HG03520 (cell line): ENCODE measurements around the gene FIGN.

Experiments
- ATAC-seq: cut with Tn5 transposase; IDR thresholded peaks from one replicate; pipeline ENCODE4 v1.9.1; 2021; ENCODE audit warnings: mild to moderate bottlenecking, moderate library complexity; ENCODE audit not compliant: unreplicated experiment

FIGN gene

GRCh38 chr2:163735685-163736432, at the start of gene FIGN:
FIGN (minus strand) TSS chr2:163736008; CDS start chr2:163734927, 1,081 bp downstream.
- no peak for ATAC-seq

DNA sequence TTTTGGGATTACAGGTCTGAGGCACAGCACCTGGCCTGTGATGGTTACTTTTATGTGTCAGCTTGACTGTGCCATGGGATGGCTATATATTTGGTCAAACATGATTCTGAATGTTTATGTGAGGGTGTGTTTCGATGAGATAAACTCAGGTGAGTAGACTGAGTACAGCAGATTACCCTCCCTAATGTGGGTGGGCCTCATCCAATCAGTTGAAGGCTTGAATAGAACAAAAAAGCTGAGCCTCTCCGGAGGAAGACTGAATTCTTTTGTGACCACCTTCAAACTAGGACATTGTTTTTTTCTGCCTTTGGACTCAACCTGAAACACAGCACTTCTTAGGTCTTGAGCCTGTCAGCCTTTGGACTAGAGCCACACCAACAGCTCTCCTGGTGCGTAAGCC, 49.4 kb upstream of the FIGN start:
- no peak for ATAC-seq

- no peak for ATAC-seq
These were observed 44.3 kb upstream of the FIGN start for GRCh38 chr2:163779970-163780597.

DNA sequence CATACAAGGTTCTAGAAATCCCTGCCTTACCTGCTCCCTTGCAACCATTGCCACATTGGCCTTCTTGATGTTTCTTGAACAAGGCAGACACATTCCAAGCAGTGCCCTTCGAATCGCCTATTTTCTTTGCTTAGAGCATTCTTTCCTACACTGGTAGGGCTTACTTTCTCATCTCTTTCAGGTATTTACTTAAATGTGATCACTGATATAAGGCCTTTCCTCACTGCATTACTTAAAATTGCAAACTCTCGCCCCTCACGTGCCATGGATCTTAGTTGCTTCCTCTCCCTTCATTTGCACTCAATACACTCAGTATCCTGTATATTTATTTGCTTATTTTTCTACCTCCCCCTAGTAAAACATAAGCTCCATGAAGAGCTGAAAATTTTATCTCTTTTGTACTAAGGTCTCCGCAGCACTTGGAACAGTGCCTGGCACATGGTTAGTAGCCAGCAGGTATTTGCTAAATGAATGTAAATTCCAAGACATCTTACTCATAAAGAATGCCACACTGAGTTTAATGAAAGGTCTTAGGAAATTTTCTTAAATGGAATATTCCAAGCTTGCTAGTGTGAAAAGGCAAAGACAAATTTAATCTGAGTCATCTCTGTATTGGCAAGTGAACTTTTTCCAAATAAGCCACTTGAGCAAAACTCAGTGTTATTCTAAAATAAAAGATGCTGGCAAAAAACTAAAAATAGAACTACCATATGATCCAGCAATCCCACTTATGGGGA, 42.4 kb upstream of the FIGN start:
- ATAC-seq = no peak

DNA sequence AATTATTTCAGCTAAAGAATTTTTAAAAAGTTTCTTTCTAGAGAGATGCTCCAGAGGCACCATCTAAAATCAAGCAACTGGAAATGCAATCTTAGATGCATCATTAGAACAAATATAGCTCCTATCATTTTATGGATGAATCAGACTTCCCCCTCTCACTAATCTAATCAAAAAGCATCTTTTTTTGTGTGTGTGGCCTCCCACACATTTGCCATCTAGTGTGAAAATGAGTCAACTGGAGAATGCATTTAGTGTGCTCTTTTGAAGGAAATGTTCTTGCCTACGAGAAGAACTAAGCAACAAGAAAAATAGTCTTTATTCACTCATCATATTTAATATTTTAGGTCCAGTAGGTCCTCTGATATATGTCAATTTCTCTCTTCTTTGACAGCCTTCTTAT, 39.5 kb upstream of the FIGN start:
- no peak for ATAC-seq

DNA sequence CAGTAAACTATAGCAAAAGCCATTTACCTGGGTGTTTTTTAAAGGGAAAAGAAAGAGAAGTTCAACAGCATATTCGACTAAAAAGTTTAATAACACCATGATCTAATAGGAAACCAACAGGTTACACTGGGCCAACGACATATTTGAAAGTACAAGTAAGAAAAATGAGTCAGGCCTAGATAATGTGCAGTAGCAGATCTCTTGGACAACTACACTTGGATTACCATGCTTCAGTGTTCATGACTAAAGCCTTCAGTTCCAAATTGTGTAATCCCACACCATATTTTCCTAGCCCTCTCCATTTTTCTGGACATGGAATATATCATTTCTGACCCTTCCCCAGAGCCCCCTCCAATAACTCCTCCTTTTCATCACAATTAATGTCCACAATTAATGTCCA, 39.1 kb upstream of the FIGN start:
- ATAC-seq = no peak

DNA sequence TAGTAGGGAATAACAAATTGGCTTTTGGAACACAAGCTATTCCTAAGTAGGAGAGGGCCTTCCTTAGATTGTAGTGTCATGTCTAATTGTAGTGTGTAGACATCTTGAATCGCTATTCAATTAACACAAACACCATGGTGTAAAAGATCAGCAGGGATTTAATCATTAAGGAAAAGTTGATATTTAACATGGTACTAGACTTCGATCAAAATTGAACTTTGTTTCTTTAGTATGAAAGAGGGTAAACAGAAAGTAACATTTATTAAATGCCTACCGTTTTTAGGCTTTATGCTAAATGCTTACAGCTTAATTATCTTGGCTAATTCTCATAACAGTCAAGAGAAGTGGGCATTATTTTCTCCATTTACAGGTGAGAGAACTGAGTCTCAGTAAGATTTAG, 37.5 kb upstream of the FIGN start:
- ATAC-seq = no peak

DNA sequence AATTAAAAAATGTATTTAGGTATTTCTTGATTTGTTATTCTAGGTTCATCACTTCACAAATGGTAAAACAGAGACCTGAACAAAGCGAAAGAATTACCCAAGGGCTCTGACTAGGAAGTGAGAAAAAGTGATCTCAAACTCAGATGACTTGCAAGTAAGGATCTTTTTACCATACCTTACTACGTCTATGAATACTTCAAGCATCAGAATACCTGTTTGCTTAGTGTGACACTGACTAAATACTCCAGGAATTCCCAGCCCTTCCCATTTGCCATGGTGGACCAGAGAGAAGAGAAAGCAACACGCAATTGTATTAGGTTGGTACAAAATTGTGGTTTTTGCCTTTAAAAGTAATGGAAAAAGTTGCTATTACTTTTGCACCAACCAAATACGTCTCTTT, 35.8 kb upstream of the FIGN start:
- ATAC-seq = no peak

DNA sequence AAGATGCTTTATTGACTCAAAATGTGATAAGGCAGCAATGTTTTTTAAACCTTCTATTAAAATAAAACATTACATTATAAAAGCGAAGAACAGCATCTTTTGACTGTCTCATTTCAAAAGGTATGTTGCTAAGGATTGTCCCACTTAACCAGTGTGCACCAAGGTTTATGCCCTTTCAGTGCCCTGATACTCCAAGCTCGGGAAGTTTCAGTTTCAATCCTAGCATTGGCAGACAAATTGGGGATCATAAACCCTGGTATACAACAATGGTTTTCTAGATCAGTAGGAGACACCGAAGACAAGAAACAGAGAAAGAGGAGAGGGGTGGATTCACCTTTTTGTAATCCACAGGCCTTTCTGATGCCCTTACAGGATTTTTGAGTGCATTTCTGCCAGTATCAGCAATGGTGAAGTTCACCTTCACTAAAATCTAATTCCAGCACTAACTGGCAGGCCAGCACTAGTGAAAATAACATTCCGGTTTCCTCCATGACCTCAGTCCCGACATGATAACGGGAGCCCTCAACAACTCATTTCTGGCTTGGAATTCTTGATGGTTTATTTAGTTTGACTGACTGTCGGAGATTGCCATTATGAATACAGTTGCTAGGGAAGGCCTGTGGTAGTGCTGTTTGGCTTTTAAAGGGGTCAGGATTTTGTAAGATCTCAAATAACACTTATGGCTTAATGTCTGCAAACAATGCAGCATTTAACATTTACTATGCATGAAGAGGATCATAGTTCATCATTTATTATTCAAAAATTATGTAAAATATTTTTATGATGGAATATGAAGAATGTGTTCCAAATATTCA, 33.3 kb upstream of the FIGN start:
- no peak for ATAC-seq

DNA sequence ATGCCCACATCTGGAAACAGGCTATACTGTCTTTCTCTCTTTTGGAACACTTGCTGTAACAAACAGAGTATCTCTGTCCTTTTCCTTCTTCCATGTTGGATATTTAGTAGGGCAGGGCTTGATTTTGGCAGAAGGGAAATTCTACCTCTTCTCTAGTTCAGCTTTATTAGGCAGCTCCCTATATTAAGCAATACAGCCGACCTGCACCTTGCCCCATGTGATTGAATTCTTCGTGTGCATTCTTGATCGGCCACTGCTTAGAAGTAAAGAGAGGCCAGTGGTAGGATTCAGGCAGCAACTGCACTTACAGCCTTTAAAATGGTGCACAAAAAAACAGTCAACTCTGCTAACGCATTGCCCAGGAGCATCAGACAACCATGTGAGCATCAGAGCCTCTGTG, 31.3 kb upstream of the FIGN start:
- ATAC-seq = no peak

DNA sequence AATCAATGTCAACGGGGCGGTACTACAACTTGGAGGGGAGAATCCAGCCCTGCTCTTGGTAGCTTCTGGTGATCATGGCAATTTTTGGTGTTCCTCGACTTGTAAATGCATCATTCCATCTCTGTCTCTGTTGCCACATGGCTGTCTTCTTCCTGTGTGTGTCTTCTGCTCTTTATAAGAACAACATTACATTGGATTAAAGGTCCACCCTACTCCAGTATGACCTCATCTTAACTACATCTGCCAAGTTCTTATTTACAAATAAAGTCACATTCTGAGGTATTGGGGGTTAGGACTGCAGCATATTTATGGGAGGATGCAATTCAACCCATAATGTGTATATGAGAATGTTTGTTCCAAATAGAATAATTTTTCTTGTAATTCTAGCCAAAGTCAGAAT, 28.8 kb upstream of the FIGN start:
- ATAC-seq = no peak

- ATAC-seq = no peak
These were observed 23.2 kb upstream of the FIGN start for GRCh38 chr2:163759013-163759412.

DNA sequence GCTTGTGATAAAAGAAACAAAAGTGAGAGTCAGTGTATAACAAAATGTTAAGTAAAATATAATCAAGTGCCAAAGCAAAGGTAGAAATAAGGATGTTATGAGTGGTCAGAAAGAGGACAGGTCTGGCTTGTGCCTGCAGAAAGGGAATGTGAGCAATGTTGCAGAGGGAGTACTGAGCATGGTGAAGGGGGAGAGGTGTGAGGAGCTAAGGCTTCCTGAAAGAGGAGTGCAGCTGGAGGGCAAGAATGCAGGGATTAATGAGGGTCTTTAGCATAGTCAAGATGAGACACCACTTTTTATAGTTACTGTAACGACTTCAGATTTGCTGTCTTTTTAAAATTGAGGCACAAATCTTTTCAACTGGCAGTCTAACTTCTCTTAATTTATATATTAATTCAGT, 22.0 kb upstream of the FIGN start:
- ATAC-seq = no peak

DNA sequence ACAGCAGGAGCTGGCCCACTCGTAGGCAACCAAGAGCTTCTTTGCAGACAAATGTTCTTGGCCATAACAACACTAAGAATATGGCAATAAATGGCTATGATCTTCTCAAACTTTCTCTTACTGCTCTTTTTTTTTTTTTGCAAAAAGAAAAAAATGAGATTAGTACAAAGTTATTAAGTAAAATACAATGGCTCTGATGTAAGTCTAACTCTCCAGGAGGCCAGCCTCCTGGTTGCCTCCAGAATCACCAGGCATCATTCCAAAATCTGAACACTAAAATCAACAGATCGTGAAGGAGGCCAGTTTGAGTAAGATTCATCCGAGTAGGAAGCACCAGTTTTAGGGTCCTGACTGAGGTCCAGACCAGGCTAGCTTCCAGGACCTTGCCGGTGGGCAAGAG, 20.8 kb upstream of the FIGN start:
- ATAC-seq = no peak

- no peak for ATAC-seq
These were observed 19.6 kb upstream of the FIGN start for GRCh38 chr2:163755366-163755765.

DNA sequence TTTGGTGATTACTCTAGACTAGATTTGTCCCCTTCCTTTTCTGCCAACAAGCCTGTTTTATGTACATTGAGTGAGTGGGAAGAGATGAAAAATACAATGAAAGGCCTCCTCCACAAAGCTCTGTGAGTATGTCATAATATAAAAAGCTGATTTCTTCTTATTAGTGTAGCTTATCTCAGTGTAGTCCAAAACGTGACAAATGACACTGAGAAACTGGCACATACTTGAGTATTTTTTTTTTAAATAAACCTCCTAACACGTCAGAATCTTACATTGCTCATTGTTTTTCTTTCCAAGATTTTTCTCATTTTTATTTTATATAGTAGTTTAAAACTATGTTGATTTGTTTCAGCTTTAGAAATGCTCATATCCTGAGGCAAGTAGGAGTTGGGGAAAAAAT, 17.9 kb upstream of the FIGN start:
- no peak for ATAC-seq

DNA sequence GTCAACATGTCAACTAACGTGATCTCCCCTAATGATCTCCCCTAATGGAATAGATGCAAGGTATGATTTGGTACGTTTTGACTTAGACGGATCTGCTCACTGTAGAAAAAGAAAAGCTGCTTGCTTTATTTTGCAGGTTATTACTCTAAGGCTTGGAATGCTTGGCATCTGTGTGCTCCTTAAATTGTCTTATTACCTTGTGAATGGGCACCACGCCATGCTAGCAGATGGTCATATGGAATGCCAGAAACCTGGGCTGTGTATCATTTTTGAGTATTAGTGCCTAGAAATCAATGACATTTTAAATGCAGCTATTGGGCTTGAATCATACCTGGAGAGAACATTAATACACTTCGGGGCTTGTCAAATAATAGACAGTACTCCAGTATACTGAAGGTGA, 16.5 kb upstream of the FIGN start:
- ATAC-seq = no peak

DNA sequence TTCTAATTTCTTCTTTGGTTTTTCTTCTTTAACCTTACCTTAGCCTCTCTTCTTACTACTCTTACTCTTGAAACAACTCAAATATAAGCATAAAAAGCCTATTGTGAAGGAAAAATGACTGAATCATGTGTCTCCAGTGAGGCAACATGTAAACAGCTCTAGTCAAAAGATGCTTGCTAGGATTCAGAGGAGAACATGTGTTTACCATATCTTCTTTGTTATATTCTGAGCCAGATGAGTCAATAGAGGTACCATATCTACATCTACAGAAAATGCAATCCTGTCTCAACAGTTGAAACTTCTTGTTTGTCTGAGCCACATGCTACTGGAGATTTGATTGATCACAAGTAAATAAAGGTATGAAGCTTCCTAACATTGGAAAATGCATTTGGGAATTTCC, 15.9 kb upstream of the FIGN start:
- ATAC-seq = no peak

DNA sequence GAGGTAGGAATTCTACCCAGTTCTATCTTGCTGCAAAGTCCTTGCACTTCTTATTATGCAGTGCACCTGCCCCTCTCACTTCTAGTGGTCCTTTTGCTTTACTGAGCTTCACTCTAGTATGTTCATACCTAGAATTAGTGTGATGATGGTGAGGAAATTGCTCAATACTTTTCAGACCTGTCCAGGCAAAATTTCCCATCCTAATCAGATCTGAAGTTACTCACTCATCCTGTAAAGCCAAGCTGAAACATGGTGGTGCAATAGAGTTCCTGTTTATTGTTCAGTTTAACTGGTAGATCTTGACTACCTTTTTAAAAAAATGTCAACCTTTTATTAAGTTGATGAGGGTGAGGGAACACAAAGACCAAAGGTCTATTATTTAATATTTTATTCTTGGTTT, 12.6 kb upstream of the FIGN start:
- ATAC-seq = no peak

DNA sequence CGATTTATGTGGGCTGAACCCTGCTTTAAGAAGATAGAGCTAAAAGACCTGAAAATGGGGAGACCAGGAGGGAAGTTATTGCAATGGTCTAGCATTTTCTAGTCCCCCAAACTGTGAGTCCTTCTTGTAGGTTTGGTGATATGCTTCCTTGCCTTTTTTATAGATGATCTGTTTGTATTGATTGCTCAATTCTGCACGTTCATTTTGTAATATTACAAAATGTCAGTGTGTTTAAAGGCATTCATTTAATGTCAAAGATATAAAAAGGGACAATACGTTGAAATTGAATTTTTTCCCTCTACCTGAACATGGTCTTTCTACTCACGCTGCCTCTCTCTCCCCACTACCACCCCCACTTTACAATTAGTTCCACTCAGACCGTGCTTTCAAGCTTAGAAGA, 5.6 kb upstream of the FIGN start:
- ATAC-seq = no peak

- no peak for ATAC-seq
These were observed 1.8 kb upstream of the FIGN start for GRCh38 chr2:163737563-163737962.

DNA sequence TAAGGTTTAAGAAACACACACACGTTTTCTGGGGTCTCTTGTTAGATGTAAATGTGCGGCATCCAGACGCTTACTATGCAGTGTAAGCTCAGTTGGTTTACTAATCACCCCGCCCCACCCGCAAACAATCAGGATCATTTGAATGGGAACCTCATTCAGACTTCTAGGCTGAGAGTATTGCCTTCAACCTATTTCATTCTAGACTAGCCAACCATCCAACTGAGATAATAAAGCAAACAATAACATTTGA, 1.3 kb upstream of the FIGN start:
- no peak for ATAC-seq
